ENCODE data around the gene ZNF525.

DNA sequence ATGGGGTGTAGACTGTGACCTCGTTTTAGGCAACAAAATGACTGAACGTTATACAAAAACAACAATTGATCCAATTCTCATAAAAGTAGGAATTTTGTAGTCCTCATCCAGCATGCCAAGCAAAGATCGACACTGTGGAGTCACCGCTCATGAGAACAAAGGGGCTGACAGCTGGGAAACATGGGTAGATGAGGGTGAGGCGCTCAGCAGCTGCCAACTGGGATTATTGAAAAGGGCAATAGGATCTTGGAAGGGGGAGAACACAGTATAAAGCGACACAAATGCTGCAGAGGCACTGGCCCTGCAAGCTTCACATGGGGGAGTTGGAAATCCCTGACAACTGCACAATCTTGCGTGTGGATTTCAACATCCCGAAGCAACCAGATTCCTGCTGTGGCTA, 24.1 kb downstream of the ZNF525 start:
- TF ChIP-seq EZH2phosphoT487 (IDR thresholded peaks at IDR 0.05; ENCODE audit: borderline replicate concordance) = no peak
- TF ChIP-seq YY1 (IDR thresholded peaks at IDR 0.05; ENCODE audit: extremely low read depth, insufficient replicate concordance, low read depth, low read length) = no peak
- no peak for TF ChIP-seq POLR2AphosphoS5 (IDR thresholded peaks at IDR 0.05; ENCODE audit: low read depth, low read length)
- no peak for TF ChIP-seq TCF7L2 (IDR thresholded peaks at IDR 0.05; ENCODE audit: borderline replicate concordance, extremely low read depth, insufficient read depth, insufficient read length)
- TF ChIP-seq, protein P1, sequence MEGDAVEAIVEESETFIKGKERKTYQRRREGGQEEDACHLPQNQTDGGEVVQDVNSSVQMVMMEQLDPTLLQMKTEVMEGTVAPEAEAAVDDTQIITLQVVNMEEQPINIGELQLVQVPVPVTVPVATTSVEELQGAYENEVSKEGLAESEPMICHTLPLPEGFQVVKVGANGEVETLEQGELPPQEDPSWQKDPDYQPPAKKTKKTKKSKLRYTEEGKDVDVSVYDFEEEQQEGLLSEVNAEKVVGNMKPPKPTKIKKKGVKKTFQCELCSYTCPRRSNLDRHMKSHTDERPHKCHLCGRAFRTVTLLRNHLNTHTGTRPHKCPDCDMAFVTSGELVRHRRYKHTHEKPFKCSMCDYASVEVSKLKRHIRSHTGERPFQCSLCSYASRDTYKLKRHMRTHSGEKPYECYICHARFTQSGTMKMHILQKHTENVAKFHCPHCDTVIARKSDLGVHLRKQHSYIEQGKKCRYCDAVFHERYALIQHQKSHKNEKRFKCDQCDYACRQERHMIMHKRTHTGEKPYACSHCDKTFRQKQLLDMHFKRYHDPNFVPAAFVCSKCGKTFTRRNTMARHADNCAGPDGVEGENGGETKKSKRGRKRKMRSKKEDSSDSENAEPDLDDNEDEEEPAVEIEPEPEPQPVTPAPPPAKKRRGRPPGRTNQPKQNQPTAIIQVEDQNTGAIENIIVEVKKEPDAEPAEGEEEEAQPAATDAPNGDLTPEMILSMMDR (IDR thresholded peaks at IDR 0.05 in 2 of 3, conservative IDR thresholded peaks at IDR 0.05 in 1 of 3; ENCODE audit: borderline replicate concordance in 1 of 3, insufficient read depth in 1 of 3, low read depth in 2 of 3, low read length in 2 of 3) = no peak
- no peak for TF ChIP-seq POLR2A (IDR thresholded peaks at IDR 0.05; ENCODE audit: borderline replicate concordance, extremely low read depth, insufficient read depth, insufficient read length)
- TF ChIP-seq, protein P2, sequence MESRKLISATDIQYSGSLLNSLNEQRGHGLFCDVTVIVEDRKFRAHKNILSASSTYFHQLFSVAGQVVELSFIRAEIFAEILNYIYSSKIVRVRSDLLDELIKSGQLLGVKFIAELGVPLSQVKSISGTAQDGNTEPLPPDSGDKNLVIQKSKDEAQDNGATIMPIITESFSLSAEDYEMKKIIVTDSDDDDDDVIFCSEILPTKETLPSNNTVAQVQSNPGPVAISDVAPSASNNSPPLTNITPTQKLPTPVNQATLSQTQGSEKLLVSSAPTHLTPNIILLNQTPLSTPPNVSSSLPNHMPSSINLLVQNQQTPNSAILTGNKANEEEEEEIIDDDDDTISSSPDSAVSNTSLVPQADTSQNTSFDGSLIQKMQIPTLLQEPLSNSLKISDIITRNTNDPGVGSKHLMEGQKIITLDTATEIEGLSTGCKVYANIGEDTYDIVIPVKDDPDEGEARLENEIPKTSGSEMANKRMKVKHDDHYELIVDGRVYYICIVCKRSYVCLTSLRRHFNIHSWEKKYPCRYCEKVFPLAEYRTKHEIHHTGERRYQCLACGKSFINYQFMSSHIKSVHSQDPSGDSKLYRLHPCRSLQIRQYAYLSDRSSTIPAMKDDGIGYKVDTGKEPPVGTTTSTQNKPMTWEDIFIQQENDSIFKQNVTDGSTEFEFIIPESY (IDR thresholded peaks at IDR 0.05; ENCODE audit: extremely low read depth, insufficient replicate concordance, low read length) = no peak
- TF ChIP-seq RAD21 (IDR thresholded peaks at IDR 0.05; ENCODE audit: low read depth) = no peak
- TF ChIP-seq EZH2 (IDR thresholded peaks at IDR 0.05) = no peak
- TF ChIP-seq JUND (IDR thresholded peaks at IDR 0.05) = no peak
- TF ChIP-seq SIN3A (IDR thresholded peaks at IDR 0.05; ENCODE audit: low read depth) = no peak
- TF ChIP-seq ZNF274 (IDR thresholded peaks at IDR 0.05; ENCODE audit: low read depth, low read length) = no peak

Data from HCT116 (cell line).